Measurements from ENCODE around the gene DYSF.

The DYSF gene

DNA sequence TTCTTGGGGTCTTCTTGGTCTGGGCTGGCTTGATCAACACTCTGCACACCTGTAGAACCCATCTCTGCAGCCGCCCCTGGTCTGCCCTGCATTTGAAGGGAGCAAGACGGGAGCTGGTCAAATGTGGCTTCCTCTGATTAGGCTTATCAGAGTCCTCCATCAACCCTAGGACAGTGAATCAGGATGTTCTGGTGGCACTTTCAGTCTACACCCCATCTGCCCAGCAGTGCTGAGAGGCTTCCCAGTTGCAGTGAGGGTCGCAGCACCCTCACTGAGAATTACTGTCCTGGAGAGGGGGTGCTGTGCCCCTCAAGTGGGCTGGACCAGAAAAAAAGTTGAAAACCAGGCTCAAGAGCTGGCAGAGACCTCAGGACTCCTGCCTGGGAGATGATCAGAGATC, 152.9 kb downstream of the DYSF start:
- no peak overlapping the region for H2AFZ ChIP-seq (ENCODE audit: low read length)
- no peak overlapping the region for H3K27ac ChIP-seq (ENCODE audit: low read length)
- no peak overlapping the region for H3K9ac ChIP-seq (ENCODE audit: low read length)
- no peak overlapping the region for H3K4me2 ChIP-seq (ENCODE audit: low read depth, low read length)
- DNase-seq, result no peak
- H3K9me3 ChIP-seq (replicated peaks; ENCODE audit: insufficient read depth, low read length), result no peaks in the 10 kb centered on the region
- no peak overlapping the region for H3K4me3 ChIP-seq (ENCODE audit: low read length)
- H3K4me1 ChIP-seq (ENCODE audit: low read length), result no peaks in the 10 kb centered on the region
- no peaks in the 10 kb centered on the region for H3F3A ChIP-seq (ENCODE audit: insufficient read depth, low read length)
- no peaks in the 10 kb centered on the region for H4K20me1 ChIP-seq (ENCODE audit: insufficient read depth, low read length)
- H3K79me2 ChIP-seq (ENCODE audit: low read length), result no peaks in the 10 kb centered on the region
- no peaks in the 10 kb centered on the region for H3K36me3 ChIP-seq (replicated peaks; ENCODE audit: insufficient read depth, low read length)
- no peaks in the 10 kb centered on the region for H3K9me2 ChIP-seq (replicated peaks; ENCODE audit: insufficient read depth, low read length)
- H3K27me3 ChIP-seq (replicated peaks; ENCODE audit: insufficient read depth, low read length), result no peaks in the 10 kb centered on the region
- TF ChIP-seq CTCF (IDR thresholded peaks at IDR 0.05; ENCODE audit: low read length) (no peak), EZH2 (optimal IDR thresholded peaks at IDR 0.05; ENCODE audit: low read depth, low read length) (no peak), EZH2phosphoT487 (IDR thresholded peaks at IDR 0.05; ENCODE audit: low read length) (no peak)

DNA sequence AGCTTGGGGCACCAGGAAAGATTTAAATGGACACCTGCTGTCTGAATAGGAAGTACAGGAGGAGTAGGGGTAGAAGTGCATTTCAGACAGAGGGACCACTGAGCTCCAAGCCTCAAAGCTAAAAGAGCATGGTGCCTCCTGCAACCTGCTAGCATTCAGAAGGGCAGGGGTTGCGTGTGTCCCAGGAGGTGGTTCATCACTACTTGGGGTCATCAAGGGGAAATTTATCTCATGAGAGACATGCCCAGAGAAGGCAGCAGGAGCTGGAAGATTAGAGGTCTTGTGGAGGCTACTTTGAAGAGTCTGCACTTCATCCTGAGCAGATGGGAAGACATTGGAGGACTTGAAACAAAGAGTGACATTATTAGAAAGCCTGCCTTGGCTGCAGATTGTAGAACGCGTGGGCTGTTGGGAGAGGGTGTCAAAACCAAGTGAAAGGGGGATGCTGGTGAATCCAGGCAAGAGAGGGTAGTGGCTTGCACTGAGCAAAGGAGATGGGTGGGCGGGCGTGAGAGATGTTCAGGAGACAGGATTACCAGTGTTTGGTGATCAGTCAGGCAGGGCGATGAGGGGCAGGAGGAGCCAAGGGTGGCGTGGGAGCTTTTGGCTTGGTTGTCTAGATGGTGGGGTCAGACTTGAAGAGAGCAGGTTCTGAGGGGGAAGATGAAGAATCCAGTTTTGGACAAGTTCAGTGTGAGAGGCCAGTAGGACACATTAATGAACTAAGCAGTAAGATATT, 154.0 kb downstream of the DYSF start:
- Histone ChIP-seq H3K9me2 (replicated peaks; ENCODE audit: insufficient read depth, low read length) (no peaks in the 10 kb centered on the region), H3K36me3 (replicated peaks; ENCODE audit: insufficient read depth, low read length) (no peaks in the 10 kb centered on the region), H3K4me2 (ENCODE audit: low read depth, low read length) (no peak overlapping the region), H3K9ac (ENCODE audit: low read length) (no peak overlapping the region), H2AFZ (ENCODE audit: low read length) (no peak overlapping the region), H4K20me1 (ENCODE audit: insufficient read depth, low read length) (no peaks in the 10 kb centered on the region), H3K4me3 (ENCODE audit: low read length) (no peak overlapping the region), H3K9me3 (replicated peaks; ENCODE audit: insufficient read depth, low read length) (no peaks in the 10 kb centered on the region), H3F3A (ENCODE audit: insufficient read depth, low read length) (no peaks in the 10 kb centered on the region), H3K27me3 (replicated peaks; ENCODE audit: insufficient read depth, low read length) (no peaks in the 10 kb centered on the region), H3K4me1 (ENCODE audit: low read length) (no peaks in the 10 kb centered on the region), H3K27ac (ENCODE audit: low read length) (no peak overlapping the region), H3K79me2 (ENCODE audit: low read length) (no peaks in the 10 kb centered on the region)
- no peak for TF ChIP-seq EZH2phosphoT487 (IDR thresholded peaks at IDR 0.05; ENCODE audit: low read length)
- no peak for TF ChIP-seq EZH2 (optimal IDR thresholded peaks at IDR 0.05; ENCODE audit: low read depth, low read length)
- no peak for TF ChIP-seq CTCF (IDR thresholded peaks at IDR 0.05; ENCODE audit: low read length)
- DNase-seq, result no peak

GRCh38 chr2:71608034-71608433, 154.7 kb downstream of the DYSF start:
- DNase-seq, result no peak
- H3F3A ChIP-seq (ENCODE audit: insufficient read depth, low read length), result no peaks in the 10 kb centered on the region
- no peaks in the 10 kb centered on the region for H3K4me1 ChIP-seq (ENCODE audit: low read length)

More at GRCh38 chr2:71608034-71608433, 154.7 kb downstream of the DYSF start:
- Histone ChIP-seq H3K79me2 (ENCODE audit: low read length) (no peaks in the 10 kb centered on the region), H3K9ac (ENCODE audit: low read length) (no peak overlapping the region), H3K4me3 (ENCODE audit: low read length) (no peak overlapping the region), H3K27ac (ENCODE audit: low read length) (no peak overlapping the region), H3K4me2 (ENCODE audit: low read depth, low read length) (no peak overlapping the region), H3K9me3 (replicated peaks; ENCODE audit: insufficient read depth, low read length) (no peaks in the 10 kb centered on the region), H3K36me3 (replicated peaks; ENCODE audit: insufficient read depth, low read length) (no peaks in the 10 kb centered on the region), H4K20me1 (ENCODE audit: insufficient read depth, low read length) (no peaks in the 10 kb centered on the region), H3K27me3 (replicated peaks; ENCODE audit: insufficient read depth, low read length) (no peaks in the 10 kb centered on the region), H2AFZ (ENCODE audit: low read length) (no peak overlapping the region), H3K9me2 (replicated peaks; ENCODE audit: insufficient read depth, low read length) (no peaks in the 10 kb centered on the region)
- TF ChIP-seq CTCF (IDR thresholded peaks at IDR 0.05; ENCODE audit: low read length), result no peak
- no peak for TF ChIP-seq EZH2 (optimal IDR thresholded peaks at IDR 0.05; ENCODE audit: low read depth, low read length)
- TF ChIP-seq EZH2phosphoT487 (IDR thresholded peaks at IDR 0.05; ENCODE audit: low read length), result no peak
